Progenitor cell of endocrine pancreas (in vitro differentiated cells): ENCODE data around the gene SRI. TPM values are rescaled to one million over a fixed set of nuclear protein-coding genes. Genes with fewer than 3 reads are reported as not detected.

Experiments used
- DNase-seq: peaks from one replicate; pipeline ENCODE4 v3.0.0; 2021; ENCODE audit warnings: low spot score; ENCODE audit not compliant: unreplicated experiment
- H3K27ac Mint-ChIP-seq: 2 replicates; pipeline ENCODE4 v1.8.0; 2021; ENCODE audit warnings: mild to moderate bottlenecking, moderate library complexity, mixed read lengths
- H3K27me3 Mint-ChIP-seq: 2 replicates; pipeline ENCODE4 v1.8.0; 2021; ENCODE audit warnings: mixed read lengths
- H3K36me3 Mint-ChIP-seq: 2 replicates; pipeline ENCODE4 v1.8.0; 2022; ENCODE audit warnings: mixed read lengths; ENCODE audit not compliant: insufficient read depth
- H3K4me1 Mint-ChIP-seq: 2 replicates; pipeline ENCODE4 v1.8.0; 2021; ENCODE audit warnings: low read depth, mixed read lengths
- H3K4me3 Mint-ChIP-seq: 2 replicates; pipeline ENCODE4 v1.8.0; 2021; ENCODE audit warnings: low read depth, mild to moderate bottlenecking, moderate library complexity, mixed read lengths
- H3K9me3 Mint-ChIP-seq: 2 replicates; pipeline ENCODE4 v1.8.0; 2021; ENCODE audit warnings: low read depth, mixed read lengths
- CTCF ChIP-seq: fragments of 200-600 bp; sonication (generic); IDR thresholded peaks from one replicate; pipeline ENCODE4 v1.5.0; 2021; ENCODE audit warnings: antibody characterized with exemption, mild to moderate bottlenecking; ENCODE audit not compliant: unreplicated experiment
- total RNA-seq: library from RNA; stranded (reverse); gene quantifications from 2 replicates; pipeline ENCODE4 v1.2.1, GENCODE V29; 2021

The SRI gene
- total RNA-seq, 1 donor from 2014 or later: 126 TPM

GRCh38 chr7:88206254-88206653 lies 13.6 kb downstream of the SRI start:
- Mint-ChIP-seq H3K4me1 (no peaks in the 10 kb centered on the region), H3K4me3 (no peak overlapping the region), H3K27me3 (no peaks in the 10 kb centered on the region), H3K9me3 (no peaks in the 10 kb centered on the region), H3K36me3 (peaks cover 24% of the 10 kb centered on the region), H3K27ac (no peak overlapping the region)
- TF ChIP-seq CTCF: no peak
- DNase-seq: no peak

- Mint-ChIP-seq H3K9me3 (no peaks in the 10 kb centered on the region), H3K4me1 (no peaks in the 10 kb centered on the region), H3K4me3 (no peak overlapping the region), H3K36me3 (peaks cover 24% of the 10 kb centered on the region), H3K27ac (no peak overlapping the region), H3K27me3 (no peaks in the 10 kb centered on the region)
- TF ChIP-seq CTCF: no peak
- no peak for DNase-seq
These were observed 14.7 kb downstream of the SRI start for GRCh38 chr7:88205179-88205578.

GRCh38 chr7:88204525-88205110 lies 15.2 kb downstream of the SRI start:
- H3K36me3 Mint-ChIP-seq: peaks cover 21% of the 10 kb centered on the region

GRCh38 chr7:88203401-88203800 lies 16.4 kb downstream of the SRI start:
- Mint-ChIP-seq H3K27ac (no peak overlapping the region), H3K36me3 (peaks cover 16% of the 10 kb centered on the region)

More at GRCh38 chr7:88204525-88205110, 15.2 kb downstream of the SRI start:
- no peak for DNase-seq
- Mint-ChIP-seq H3K4me1 (no peaks in the 10 kb centered on the region), H3K27ac (no peak overlapping the region), H3K4me3 (no peak overlapping the region), H3K27me3 (no peaks in the 10 kb centered on the region), H3K9me3 (no peaks in the 10 kb centered on the region)
- TF ChIP-seq CTCF: no peak

GRCh38 chr7:88202799-88203198 lies 17.0 kb downstream of the SRI start:
- no peak for TF ChIP-seq CTCF
- H3K9me3 Mint-ChIP-seq: no peaks in the 10 kb centered on the region
- H3K36me3 Mint-ChIP-seq: peaks cover 13% of the 10 kb centered on the region
- no peaks in the 10 kb centered on the region for H3K4me1 Mint-ChIP-seq
- no peak overlapping the region for H3K27ac Mint-ChIP-seq
- H3K4me3 Mint-ChIP-seq: no peak overlapping the region
- no peak for DNase-seq
- H3K27me3 Mint-ChIP-seq: no peaks in the 10 kb centered on the region

More at GRCh38 chr7:88203401-88203800, 16.4 kb downstream of the SRI start:
- no peak for DNase-seq
- Mint-ChIP-seq H3K4me1 (no peaks in the 10 kb centered on the region), H3K9me3 (no peaks in the 10 kb centered on the region), H3K4me3 (no peak overlapping the region), H3K27me3 (no peaks in the 10 kb centered on the region)
- TF ChIP-seq CTCF: no peak
